GM12891 (cell line): ENCODE measurements around the gene TAF1B.

ENCODE experiments used
- DNase-seq: peaks from one replicate; pipeline ENCODE4 v3.0.0; 2011; ENCODE audit warnings: low spot score; ENCODE audit not compliant: insufficient read length
- FAIRE-seq: peaks from 2 replicates; lab custom pipeline; 2011; peaks lifted over from hg19 to GRCh38; lab: Jason Lieb, UNC
- PAX5 ChIP-seq: IDR thresholded peaks from 2 replicates; pipeline ENCODE4 v1.6.1; 2011; ENCODE audit warnings: low read length, moderate library complexity, mild to moderate bottlenecking; ENCODE audit not compliant: insufficient read depth, severe bottlenecking
- POLR2A ChIP-seq: IDR thresholded peaks from 2 replicates; pipeline ENCODE4 v1.6.1; 2011; ENCODE audit warnings: low read depth, low read length, control low read depth
- POLR2AphosphoS5 ChIP-seq: IDR thresholded peaks from 2 replicates; pipeline ENCODE4 v1.6.1; 2011; ENCODE audit warnings: low read depth, low read length, control low read depth
- POU2F2 ChIP-seq: IDR thresholded peaks from 2 replicates; pipeline ENCODE4 v1.6.1; 2011; ENCODE audit warnings: low read depth, mild to moderate bottlenecking, control low read depth, low read length, moderate library complexity
- SPI1 ChIP-seq: IDR thresholded peaks from 2 replicates; pipeline ENCODE4 v1.6.1; 2011; ENCODE audit warnings: low read depth, low read length, control low read depth
- TAF1 ChIP-seq: IDR thresholded peaks from 2 replicates; pipeline ENCODE4 v1.6.1; 2011; ENCODE audit warnings: low read depth, low read length, control low read depth

TAF1B gene

GRCh38 chr2:9808334-9809063 lies 34.8 kb upstream of the TAF1B start:
- TF ChIP-seq POLR2A: no peak
- TF ChIP-seq POLR2AphosphoS5: no peak
- TF ChIP-seq TAF1: no peak
- no peak for TF ChIP-seq SPI1
- no peak for TF ChIP-seq POU2F2
- TF ChIP-seq PAX5: no peak
- FAIRE-seq (no peak), DNase-seq (no peak)

- FAIRE-seq (no peak), DNase-seq (no peak)
- TF ChIP-seq POU2F2 (no peak), SPI1 (no peak), PAX5 (no peak), POLR2AphosphoS5 (no peak), TAF1 (no peak), POLR2A (no peak)
These were observed 34.3 kb upstream of the TAF1B start for GRCh38 chr2:9809064-9809356.

DNA sequence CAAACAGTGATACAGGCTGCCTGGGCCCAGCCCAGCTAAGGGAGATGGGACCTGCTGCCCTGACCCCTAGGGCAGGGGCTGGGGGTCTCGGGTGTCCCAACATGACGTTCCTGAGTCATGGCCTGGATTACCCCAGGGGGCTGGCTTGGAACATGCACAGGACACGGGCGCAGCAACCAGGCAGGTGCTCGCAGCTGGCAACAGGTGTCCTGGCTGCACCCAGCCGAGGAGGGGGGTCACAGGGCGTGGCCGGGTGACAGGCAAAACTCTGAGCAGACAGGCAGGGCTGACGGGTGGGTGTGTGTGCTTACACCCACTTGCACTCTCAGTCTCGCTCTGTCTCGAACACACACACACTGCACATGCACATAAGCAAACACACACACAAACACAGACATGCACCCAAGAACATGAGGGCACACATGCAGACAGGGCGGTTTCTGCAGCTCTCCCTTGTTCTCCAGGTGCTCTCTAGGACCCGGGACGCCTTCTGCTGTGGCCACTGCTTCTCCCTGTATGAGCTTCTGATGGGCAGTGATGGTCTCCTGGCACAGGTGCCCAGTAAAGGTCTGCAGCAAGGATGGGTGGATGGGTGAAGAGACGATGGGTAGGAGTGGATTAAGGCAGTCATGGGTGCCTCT lies 33.7 kb upstream of the TAF1B start:
- TF ChIP-seq TAF1 (no peak), SPI1 (no peak), POU2F2 (no peak), PAX5 (no peak), POLR2AphosphoS5 (no peak), POLR2A (no peak)
- no peak for FAIRE-seq
- no peak for DNase-seq

DNA sequence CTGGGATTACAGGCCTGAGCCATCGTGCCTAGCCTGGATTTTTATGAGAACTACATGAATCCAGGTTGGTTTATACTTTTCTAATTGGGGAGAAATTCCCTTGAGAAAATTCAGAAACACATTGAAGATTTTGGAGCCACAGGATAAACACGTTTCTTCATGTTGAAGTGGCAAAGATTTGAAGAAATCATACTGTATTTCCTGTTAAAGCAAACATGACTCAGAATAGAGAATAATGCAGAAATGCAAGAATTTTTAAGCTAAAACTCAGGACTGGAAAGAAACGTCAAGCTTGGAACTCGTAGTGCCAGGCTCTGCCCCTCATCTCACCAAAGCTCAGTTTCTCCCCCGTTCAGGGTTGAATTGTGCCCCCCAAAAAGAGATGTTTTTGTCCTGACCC lies 32.1 kb upstream of the TAF1B start:
- FAIRE-seq: no peak
- TF ChIP-seq POLR2A (no peak), POLR2AphosphoS5 (no peak), SPI1 (no peak), TAF1 (no peak), PAX5 (no peak), POU2F2 (no peak)
- no peak for DNase-seq

- DNase-seq: no peak
- no peak for TF ChIP-seq POLR2A
- no peak for TF ChIP-seq TAF1
- TF ChIP-seq SPI1: no peak
- no peak for TF ChIP-seq POU2F2
- TF ChIP-seq POLR2AphosphoS5: no peak
- TF ChIP-seq PAX5: no peak
- no peak for FAIRE-seq
These were observed 31.4 kb upstream of the TAF1B start for GRCh38 chr2:9811679-9812511.

GRCh38 chr2:9812945-9813311 lies 30.3 kb upstream of the TAF1B start:
- no peak for TF ChIP-seq POU2F2
- no peak for TF ChIP-seq POLR2AphosphoS5
- no peak for TF ChIP-seq POLR2A
- no peak for TF ChIP-seq PAX5
- TF ChIP-seq TAF1: no peak
- TF ChIP-seq SPI1: no peak
- no peak for FAIRE-seq
- no peak for DNase-seq

DNA sequence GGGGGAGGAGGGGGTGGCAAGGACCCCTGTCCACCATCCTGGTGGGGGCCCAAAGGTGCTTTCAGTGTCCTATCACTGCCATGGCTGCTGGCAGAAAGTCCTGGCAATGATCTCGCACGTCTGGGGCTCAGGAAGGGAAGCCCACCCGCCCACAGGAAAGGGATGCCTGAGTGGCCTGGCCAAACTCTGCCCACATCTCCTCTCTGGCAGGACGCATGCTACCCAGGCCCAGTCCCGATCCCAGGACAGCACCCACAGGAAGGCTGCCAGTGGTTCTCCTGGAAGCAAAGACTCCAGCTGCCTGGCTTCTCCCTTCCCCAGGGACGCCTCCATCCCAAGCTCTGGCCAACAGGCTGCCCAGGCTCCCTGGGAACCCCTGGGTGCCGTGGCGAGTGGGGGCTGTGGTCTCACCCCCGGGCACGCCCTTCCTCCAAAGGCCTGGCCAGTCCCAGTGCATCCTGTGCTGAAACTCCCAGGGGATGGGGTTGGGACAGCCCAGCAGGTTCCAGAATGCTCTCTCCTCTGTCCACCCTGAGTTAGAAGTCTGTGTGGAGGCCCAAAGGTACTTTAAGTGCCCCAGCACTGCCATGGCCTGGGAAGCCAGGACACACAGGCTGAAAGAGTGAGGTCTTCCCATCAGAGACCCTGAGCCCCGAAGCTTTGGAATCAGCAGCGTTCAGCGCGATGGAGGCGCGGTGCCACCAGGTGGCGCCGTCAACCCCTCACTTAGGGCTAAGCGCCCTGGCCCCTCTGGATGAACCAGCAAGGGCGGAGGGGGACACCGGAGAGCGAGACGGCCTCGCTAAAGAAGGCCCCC lies 29.8 kb upstream of the TAF1B start:
- TF ChIP-seq SPI1: no peak
- no peak for TF ChIP-seq PAX5
- peak; percentile 80 for DNase-seq
- FAIRE-seq: peak; percentile 63

DNA sequence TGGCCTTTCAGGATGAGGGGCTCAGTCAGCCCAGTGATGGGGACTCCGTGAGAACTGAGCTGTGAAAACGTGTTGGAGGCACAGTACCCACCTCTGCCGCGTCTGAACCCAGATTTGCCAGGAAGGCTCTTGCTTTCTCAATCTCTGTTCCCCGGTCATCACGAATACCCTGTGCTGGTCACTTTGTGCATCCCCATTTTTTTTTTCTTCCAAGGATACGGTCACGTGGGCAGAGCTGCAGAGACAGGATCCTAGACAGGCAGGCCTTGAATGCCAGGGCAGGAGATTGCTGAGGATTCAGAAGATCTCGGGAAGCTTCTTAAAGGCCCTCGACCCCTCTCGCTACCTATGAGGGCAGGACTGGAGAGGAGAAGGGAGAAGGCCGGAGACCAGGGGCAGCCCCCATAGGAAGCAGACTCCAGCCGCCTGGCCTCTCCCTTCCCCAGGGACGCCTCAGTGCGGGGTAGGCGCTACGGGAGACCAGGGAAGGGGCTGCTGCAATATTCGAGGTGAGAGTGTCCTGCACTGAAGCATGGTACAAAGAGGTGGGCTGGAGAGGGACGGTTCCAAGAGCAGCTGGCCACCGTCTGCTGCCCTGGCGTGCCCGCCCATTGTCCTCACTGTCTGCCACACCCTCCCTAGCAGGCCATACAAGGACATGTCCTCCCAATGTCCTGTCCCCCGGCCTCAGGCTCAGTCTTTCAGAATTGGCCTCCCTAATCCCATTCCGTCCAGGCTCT lies 29.0 kb upstream of the TAF1B start:
- no peak for DNase-seq
- no peak for TF ChIP-seq PAX5
- no peak for TF ChIP-seq SPI1
- TF ChIP-seq POU2F2: no peak
- no peak for TF ChIP-seq POLR2A
- TF ChIP-seq POLR2AphosphoS5: no peak
- no peak for TF ChIP-seq TAF1
- FAIRE-seq: no peak
